Endothelial cell (in vitro differentiated cells): Measurements from ENCODE around the gene NEUROD4. TPM values are rescaled to one million over a fixed set of nuclear protein-coding genes. Genes with fewer than 3 reads are reported as not detected.

Source experiments
- DNase-seq: peaks from one replicate; pipeline ENCODE4 v3.0.0; 2021; ENCODE audit warnings: low spot score
- H3K27ac Mint-ChIP-seq: one replicate; pipeline ENCODE4 v1.8.0; 2021; ENCODE audit warnings: mixed read lengths, inconsistent platforms; ENCODE audit not compliant: unreplicated experiment
- H3K27me3 Mint-ChIP-seq: one replicate; pipeline ENCODE4 v1.8.0; 2021; ENCODE audit warnings: mild to moderate bottlenecking, moderate library complexity, mixed read lengths, inconsistent platforms; ENCODE audit not compliant: unreplicated experiment
- H3K36me3 Mint-ChIP-seq: one replicate; pipeline ENCODE4 v1.8.0; 2021; ENCODE audit warnings: mild to moderate bottlenecking, low read depth, mixed read lengths, inconsistent platforms; ENCODE audit not compliant: unreplicated experiment
- H3K4me1 Mint-ChIP-seq: one replicate; pipeline ENCODE4 v1.8.0; 2021; ENCODE audit warnings: mild to moderate bottlenecking, mixed read lengths, inconsistent platforms; ENCODE audit not compliant: unreplicated experiment
- H3K4me3 Mint-ChIP-seq: one replicate; pipeline ENCODE4 v1.8.0; 2021; ENCODE audit warnings: mild to moderate bottlenecking, mixed read lengths, inconsistent platforms; ENCODE audit not compliant: unreplicated experiment
- H3K9me3 Mint-ChIP-seq: one replicate; pipeline ENCODE4 v1.8.0; 2021; ENCODE audit warnings: mixed read lengths, inconsistent platforms; ENCODE audit not compliant: unreplicated experiment
- total RNA-seq: library from RNA; stranded (reverse); fragmentation: NEBNext Ultra II Directional; extraction: Animal tissue kit (Norgen Biotek cat#: 25700); gene quantifications from one replicate; pipeline ENCODE4 v1.2.1, GENCODE V29; 2021; ENCODE audit not compliant: unreplicated experiment
- TF ChIP-seq, protein P1 (sequence below): fragments of 200-600 bp; sonication (generic); IDR thresholded peaks from one replicate; pipeline ENCODE4 v1.5.0; 2021; ENCODE audit warnings: antibody characterized with exemption; ENCODE audit not compliant: unreplicated experiment

The NEUROD4 gene
- total RNA-seq, 1 donor from 2014 or later: not detected

GRCh38 chr12:55041345-55042055 lies 21.7 kb downstream of the NEUROD4 start:
- DNase-seq: no peak
- no peak overlapping the region for H3K4me3 Mint-ChIP-seq
- no peak overlapping the region for H3K27ac Mint-ChIP-seq
- no peaks in the 10 kb centered on the region for H3K9me3 Mint-ChIP-seq
- H3K27me3 Mint-ChIP-seq: no peaks in the 10 kb centered on the region
- peaks cover 1% of the 10 kb centered on the region for H3K4me1 Mint-ChIP-seq
- TF ChIP-seq, protein P1, sequence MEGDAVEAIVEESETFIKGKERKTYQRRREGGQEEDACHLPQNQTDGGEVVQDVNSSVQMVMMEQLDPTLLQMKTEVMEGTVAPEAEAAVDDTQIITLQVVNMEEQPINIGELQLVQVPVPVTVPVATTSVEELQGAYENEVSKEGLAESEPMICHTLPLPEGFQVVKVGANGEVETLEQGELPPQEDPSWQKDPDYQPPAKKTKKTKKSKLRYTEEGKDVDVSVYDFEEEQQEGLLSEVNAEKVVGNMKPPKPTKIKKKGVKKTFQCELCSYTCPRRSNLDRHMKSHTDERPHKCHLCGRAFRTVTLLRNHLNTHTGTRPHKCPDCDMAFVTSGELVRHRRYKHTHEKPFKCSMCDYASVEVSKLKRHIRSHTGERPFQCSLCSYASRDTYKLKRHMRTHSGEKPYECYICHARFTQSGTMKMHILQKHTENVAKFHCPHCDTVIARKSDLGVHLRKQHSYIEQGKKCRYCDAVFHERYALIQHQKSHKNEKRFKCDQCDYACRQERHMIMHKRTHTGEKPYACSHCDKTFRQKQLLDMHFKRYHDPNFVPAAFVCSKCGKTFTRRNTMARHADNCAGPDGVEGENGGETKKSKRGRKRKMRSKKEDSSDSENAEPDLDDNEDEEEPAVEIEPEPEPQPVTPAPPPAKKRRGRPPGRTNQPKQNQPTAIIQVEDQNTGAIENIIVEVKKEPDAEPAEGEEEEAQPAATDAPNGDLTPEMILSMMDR: no peak
- H3K36me3 Mint-ChIP-seq: no peaks in the 10 kb centered on the region

DNA sequence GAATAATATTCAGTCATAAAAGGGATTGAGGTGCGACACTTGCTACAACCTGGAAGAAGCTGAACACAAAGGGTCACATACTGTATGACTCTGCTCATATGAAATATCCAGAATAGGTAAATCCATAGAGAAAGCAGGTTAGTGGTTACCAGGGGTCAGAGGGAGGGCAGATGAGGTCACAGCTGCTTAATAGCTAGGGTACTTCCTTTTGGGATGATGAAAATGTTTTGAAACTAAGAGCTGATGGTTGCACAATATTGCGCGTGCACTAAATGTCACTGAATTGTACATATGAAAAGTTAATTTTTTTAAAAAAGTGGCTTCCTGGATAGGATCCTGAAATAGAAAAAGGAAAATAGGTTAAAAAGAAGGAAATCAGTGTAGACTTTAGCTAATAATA lies 23.8 kb downstream of the NEUROD4 start:
- DNase-seq: no peak
- Mint-ChIP-seq H3K9me3 (no peaks in the 10 kb centered on the region), H3K27ac (no peak overlapping the region), H3K4me3 (no peak overlapping the region), H3K4me1 (no peaks in the 10 kb centered on the region), H3K27me3 (no peaks in the 10 kb centered on the region), H3K36me3 (no peaks in the 10 kb centered on the region)
- TF ChIP-seq, protein P1: no peak

DNA sequence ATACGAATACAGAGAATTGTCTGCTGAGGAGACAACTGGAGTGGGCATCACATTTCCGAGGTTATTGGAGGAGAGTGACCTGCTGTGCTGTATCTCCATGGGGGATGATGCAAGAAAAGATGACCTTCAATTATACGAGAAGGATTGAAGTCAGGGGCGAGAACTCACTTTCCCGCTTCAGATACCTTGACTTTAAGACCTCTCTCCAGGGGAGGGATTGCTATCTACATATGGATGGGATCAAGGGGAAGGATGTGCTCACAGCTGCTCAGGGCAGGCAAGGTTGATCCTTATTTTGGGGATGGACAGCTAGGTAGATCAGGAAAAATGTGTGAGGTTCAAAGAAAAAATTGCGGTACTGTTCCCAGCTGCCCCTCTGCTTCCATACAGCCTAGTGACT lies 24.4 kb downstream of the NEUROD4 start:
- DNase-seq: no peak
- Mint-ChIP-seq H3K9me3 (no peaks in the 10 kb centered on the region), H3K4me1 (no peaks in the 10 kb centered on the region), H3K27me3 (no peaks in the 10 kb centered on the region), H3K4me3 (no peak overlapping the region), H3K27ac (no peak overlapping the region), H3K36me3 (no peaks in the 10 kb centered on the region)
- TF ChIP-seq, protein P1: no peak

DNA sequence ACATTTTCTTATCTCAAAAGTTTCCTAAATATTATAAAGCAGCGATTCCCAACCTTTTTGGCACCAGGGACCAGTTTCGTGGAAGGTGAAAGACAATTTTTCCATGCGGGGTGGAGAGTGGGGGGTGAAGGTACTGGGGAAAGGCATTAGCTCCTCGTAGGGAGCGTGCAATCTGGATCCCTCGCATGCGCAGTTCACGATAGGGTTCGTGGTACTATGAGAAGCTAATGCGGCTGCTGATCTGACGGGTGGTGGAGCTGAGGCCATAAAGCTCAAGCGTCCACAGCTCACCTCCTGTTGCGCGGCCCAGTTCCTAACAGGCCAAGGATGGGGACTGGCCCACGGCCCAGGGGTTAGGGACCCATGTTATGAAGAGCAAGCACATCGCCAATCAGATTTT lies 29.9 kb downstream of the NEUROD4 start:
- peaks cover 1% of the 10 kb centered on the region for H3K27me3 Mint-ChIP-seq
- no peak overlapping the region for H3K27ac Mint-ChIP-seq
- H3K36me3 Mint-ChIP-seq: no peaks in the 10 kb centered on the region
- H3K4me1 Mint-ChIP-seq: no peaks in the 10 kb centered on the region
- H3K9me3 Mint-ChIP-seq: no peaks in the 10 kb centered on the region
- DNase-seq: no peak
- TF ChIP-seq, protein P1: no peak
- H3K4me3 Mint-ChIP-seq: no peak overlapping the region

DNA sequence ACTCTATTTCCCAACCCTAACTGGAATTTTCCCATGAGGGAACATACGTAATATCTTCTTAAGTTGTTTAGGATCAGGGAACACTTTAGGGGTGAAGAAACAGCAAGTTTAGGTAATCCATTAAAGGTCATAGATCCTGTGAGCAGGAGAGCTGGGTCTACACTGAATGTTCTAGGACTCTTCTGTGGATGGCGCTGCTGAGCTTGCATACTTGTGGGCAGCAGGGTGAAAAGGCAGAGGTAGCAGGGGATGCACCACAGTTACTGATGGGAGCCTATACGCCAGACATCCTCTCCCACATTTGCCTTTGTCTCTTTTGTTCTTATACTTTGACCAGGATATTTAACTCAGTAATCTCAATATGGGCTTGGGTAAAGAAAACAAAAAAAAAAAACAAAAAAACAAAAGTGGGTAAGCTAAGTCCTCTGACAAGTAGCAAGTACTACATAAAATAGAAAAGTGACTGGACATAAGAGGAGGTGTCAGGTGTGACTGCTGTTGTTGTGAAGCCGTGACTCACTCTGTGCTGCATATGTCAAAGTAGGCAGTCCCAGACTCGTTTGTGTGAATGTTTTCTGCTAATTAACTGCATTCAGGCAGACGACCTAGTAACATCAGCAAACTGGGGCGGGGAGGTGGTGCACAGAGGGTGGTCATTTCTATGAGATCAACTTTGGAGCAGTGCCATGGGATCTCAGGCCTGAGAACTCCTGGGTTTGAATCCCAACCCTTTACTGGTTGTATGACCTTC lies 31.6 kb downstream of the NEUROD4 start:
- Mint-ChIP-seq H3K4me3 (no peak overlapping the region), H3K27me3 (peaks cover 1% of the 10 kb centered on the region), H3K9me3 (no peaks in the 10 kb centered on the region), H3K27ac (no peak overlapping the region), H3K4me1 (no peaks in the 10 kb centered on the region), H3K36me3 (no peaks in the 10 kb centered on the region)
- DNase-seq: no peak
- TF ChIP-seq, protein P1: no peak
